CD4-positive, alpha-beta memory T cell (primary cell): ENCODE results near the gene SLC35B3. TPM values are rescaled to one million over a fixed set of nuclear protein-coding genes. Genes with fewer than 3 reads are reported as not detected.

Experiments
- CTCF ChIA-PET: fragments of 350-600 bp; sonication (Branson Sonifier 250); formaldehyde crosslinking; loops from one replicate; lab custom pipeline; 2021; ENCODE audit warnings: inconsistent platforms; ENCODE audit not compliant: partially characterized antibody; lab: Charles Lee
- POLR2A ChIA-PET: fragments of 350-600 bp; sonication (Branson Sonifier 250); formaldehyde crosslinking; loops from one replicate; lab custom pipeline; 2021; ENCODE audit not compliant: partially characterized antibody; lab: Charles Lee
- DNase-seq, 5 donors: peaks; one replicate each; pipeline versions ENCODE4 v3.0.0 to v3.0.0-alpha.2; 2020 to 2022; ENCODE audit warnings: mixed read lengths in 1 of 5
- H3K27ac ChIP-seq: one replicate; pipeline ENCODE4 v1.7.0; 2013; ENCODE audit warnings: low read depth, low read length
- H3K27me3 ChIP-seq: 2 replicates; pipeline ENCODE4 v1.7.0; 2013; ENCODE audit warnings: mild to moderate bottlenecking, low read length, moderate library complexity; ENCODE audit not compliant: insufficient read depth
- H3K36me3 ChIP-seq: 2 replicates; pipeline ENCODE4 v1.7.0; 2013; ENCODE audit warnings: mild to moderate bottlenecking, low read length, moderate library complexity; ENCODE audit not compliant: insufficient read depth
- H3K4me1 ChIP-seq: 2 replicates; pipeline ENCODE4 v1.7.0; 2013; ENCODE audit warnings: mild to moderate bottlenecking, low read length, moderate library complexity; ENCODE audit not compliant: insufficient read depth
- H3K4me3 ChIP-seq, 2 donors: one replicate each; pipeline ENCODE4 v1.7.0; 2013; ENCODE audit warnings: low read length in 2 of 2, mild to moderate bottlenecking in 1 of 2
- H3K9me3 ChIP-seq, 2 donors: one replicate each; pipeline ENCODE4 v1.7.0; 2013; ENCODE audit warnings: low read length in 2 of 2, control low read depth in 1 of 2; ENCODE audit not compliant: control insufficient read depth in 1 of 2
- H3K27ac Mint-ChIP-seq, 7 donors: one replicate each; pipeline ENCODE4 v1.8.0; 2020 to 2021; ENCODE audit warnings: mixed read lengths in 7 of 7, mild to moderate bottlenecking in 6 of 7, inconsistent platforms in 3 of 7, moderate library complexity in 3 of 7
- H3K27me3 Mint-ChIP-seq, 2 donors: one replicate each; pipeline ENCODE4 v1.8.0; 2020 to 2021; ENCODE audit warnings: mixed read lengths in 2 of 2
- H3K36me3 Mint-ChIP-seq, 2 donors: one replicate each; pipeline ENCODE4 v1.8.0; 2020 to 2021; ENCODE audit warnings: mixed read lengths in 2 of 2, inconsistent platforms in 1 of 2, mild to moderate bottlenecking in 1 of 2
- H3K4me1 Mint-ChIP-seq, 4 donors: one replicate each; pipeline ENCODE4 v1.8.0; 2020 to 2021; ENCODE audit warnings: mixed read lengths in 4 of 4, mild to moderate bottlenecking in 1 of 4
- H3K4me3 Mint-ChIP-seq, 8 donors: one replicate each; pipeline ENCODE4 v1.8.0; 2020 to 2021; ENCODE audit warnings: mixed read lengths in 8 of 8, mild to moderate bottlenecking in 7 of 8, moderate library complexity in 6 of 8, inconsistent platforms in 3 of 8
- H3K9me3 Mint-ChIP-seq, 8 donors: one replicate each; pipeline ENCODE4 v1.8.0; 2020 to 2021; ENCODE audit warnings: mixed read lengths in 8 of 8, mild to moderate bottlenecking in 5 of 8, inconsistent platforms in 3 of 8, moderate library complexity in 1 of 8
- intact Hi-C: fragments of 100-400 bp; cut with micrococcal nuclease; formaldehyde crosslinking; loops from one replicate; pipeline ENCODE4 v1.15.1; 2023
- polyA plus RNA-seq, 2 donors: library from polyadenylated mRNA; unstranded; fragments of 300-500 nt; fragmentation: Illumina TruSeq; gene quantifications; one replicate each; pipeline ENCODE4 v1.2.3, GENCODE V29; 2021
- total RNA-seq, 2 experiments: library from RNA; stranded (reverse); gene quantifications; one replicate each; pipeline ENCODE4 v1.2.3, GENCODE V29; 2021

Gene SLC35B3
- total and polyA plus RNA-seq, 4 experiments from 2014 or later = 11.9 to 18.5 (median 17.2) TPM

GRCh38 chr6:8391934-8392333 lies 43.4 kb downstream of the SLC35B3 start:
- Mint-ChIP-seq H3K4me1 (peaks cover 9 to 16% (median 13%) of the 10 kb centered on the region in 4 donors), H3K4me3 (peak overlapping the region in 1 of 8 donors; percentile 5), H3K27ac (no peak overlapping the region), H3K36me3 (peaks cover 0 to 4% of the 10 kb centered on the region in 2 donors), H3K27me3 (peaks cover 0 to 3% of the 10 kb centered on the region in 2 donors), H3K9me3 (peaks cover 0 to 2% (median 0%) of the 10 kb centered on the region in 8 donors)
- CTCF ChIA-PET = no interaction called here
- H3K4me1 ChIP-seq = peaks cover 14% of the 10 kb centered on the region
- no peak for DNase-seq
- H3K27ac ChIP-seq = no peak overlapping the region
- intact Hi-C loops = no loop called here
- H3K9me3 ChIP-seq = no peaks in the 10 kb centered on the region
- POLR2A ChIA-PET = no interaction called here
- H3K36me3 ChIP-seq = no peaks in the 10 kb centered on the region
- H3K4me3 ChIP-seq = no peak overlapping the region
- H3K27me3 ChIP-seq = no peaks in the 10 kb centered on the region

- Histone ChIP-seq H3K27me3 (no peaks in the 10 kb centered on the region), H3K9me3 (no peaks in the 10 kb centered on the region), H3K27ac (no peak overlapping the region), H3K4me1 (peaks cover 14% of the 10 kb centered on the region), H3K36me3 (no peaks in the 10 kb centered on the region), H3K4me3 (no peak overlapping the region)
- Mint-ChIP-seq H3K4me1 (peaks cover 9 to 16% (median 13%) of the 10 kb centered on the region in 4 donors), H3K27ac (peak overlapping the region in 1 of 7 donors; percentile 39), H3K4me3 (no peak overlapping the region), H3K9me3 (no peaks in the 10 kb centered on the region), H3K27me3 (peaks cover 0 to 5% of the 10 kb centered on the region in 2 donors), H3K36me3 (no peaks in the 10 kb centered on the region)
- ChIA-PET CTCF (no interaction called here), POLR2A (no interaction called here)
- intact Hi-C loops = no loop called here
- DNase-seq = no peak
Observed at GRCh38 chr6:8389036-8389818, 46.1 kb downstream of the SLC35B3 start.

- Histone ChIP-seq H3K4me1 (peaks cover 12% of the 10 kb centered on the region), H3K27ac (no peak overlapping the region), H3K36me3 (no peaks in the 10 kb centered on the region), H3K9me3 (no peaks in the 10 kb centered on the region), H3K27me3 (no peaks in the 10 kb centered on the region), H3K4me3 (no peak overlapping the region)
- no peak overlapping the region for H3K4me3 Mint-ChIP-seq
- no peaks in the 10 kb centered on the region for H3K9me3 Mint-ChIP-seq
- H3K27me3 Mint-ChIP-seq = peaks cover 0 to 5% of the 10 kb centered on the region in 2 donors
- ChIA-PET POLR2A (no interaction called here), CTCF (no interaction called here)
- H3K27ac Mint-ChIP-seq = no peak overlapping the region
- no peak for DNase-seq
- intact Hi-C loops = no loop called here
- H3K4me1 Mint-ChIP-seq = peaks cover 9 to 12% (median 11%) of the 10 kb centered on the region in 4 donors
- H3K36me3 Mint-ChIP-seq = no peaks in the 10 kb centered on the region
Observed at GRCh38 chr6:8387942-8388437, 47.4 kb downstream of the SLC35B3 start.

- no peaks in the 10 kb centered on the region for H3K9me3 Mint-ChIP-seq
- no peak overlapping the region for H3K27ac Mint-ChIP-seq
- no peak overlapping the region for H3K4me3 Mint-ChIP-seq
- Histone ChIP-seq H3K4me3 (no peak overlapping the region), H3K27ac (no peak overlapping the region), H3K9me3 (no peaks in the 10 kb centered on the region), H3K27me3 (no peaks in the 10 kb centered on the region), H3K36me3 (no peaks in the 10 kb centered on the region), H3K4me1 (no peaks in the 10 kb centered on the region)
- peaks cover 10 to 12% of the 10 kb centered on the region in 2 donors for H3K27me3 Mint-ChIP-seq
- POLR2A ChIA-PET = no interaction called here
- no peak for DNase-seq
- H3K4me1 Mint-ChIP-seq = no peaks in the 10 kb centered on the region
- CTCF ChIA-PET = interaction anchor here (2.2 kb wide), 1 partner anchor 9 kb away, joined by 4 read pairs; no protein-coding TSS in a partner anchor
- intact Hi-C loops = no loop called here
- no peaks in the 10 kb centered on the region for H3K36me3 Mint-ChIP-seq
Observed at GRCh38 chr6:8383584-8383983, 51.8 kb downstream of the SLC35B3 start.

- Mint-ChIP-seq H3K4me1 (no peaks in the 10 kb centered on the region), H3K9me3 (no peaks in the 10 kb centered on the region), H3K27ac (no peak overlapping the region), H3K27me3 (peaks cover 7 to 12% of the 10 kb centered on the region in 2 donors), H3K36me3 (no peaks in the 10 kb centered on the region), H3K4me3 (no peak overlapping the region)
- no peak for DNase-seq
- Histone ChIP-seq H3K9me3 (no peaks in the 10 kb centered on the region), H3K27me3 (no peaks in the 10 kb centered on the region), H3K36me3 (no peaks in the 10 kb centered on the region), H3K4me3 (no peak overlapping the region), H3K4me1 (no peaks in the 10 kb centered on the region), H3K27ac (no peak overlapping the region)
- CTCF ChIA-PET = interaction anchor here (2.2 kb wide), 1 partner anchor 8 kb away, joined by 4 read pairs; no protein-coding TSS in a partner anchor
- intact Hi-C loops = no loop called here
- POLR2A ChIA-PET = no interaction called here
Observed at GRCh38 chr6:8382434-8382833, 52.9 kb downstream of the SLC35B3 start.

- CTCF ChIA-PET = no interaction called here
- no peak overlapping the region for H3K27ac Mint-ChIP-seq
- POLR2A ChIA-PET = no interaction called here
- H3K4me1 ChIP-seq = no peaks in the 10 kb centered on the region
- H3K27me3 ChIP-seq = no peaks in the 10 kb centered on the region
- no peaks in the 10 kb centered on the region for H3K9me3 ChIP-seq
- intact Hi-C loops = no loop called here
- H3K36me3 ChIP-seq = no peaks in the 10 kb centered on the region
- H3K9me3 Mint-ChIP-seq = peaks cover 0 to 3% (median 0%) of the 10 kb centered on the region in 8 donors
- H3K27ac ChIP-seq = no peak overlapping the region
- H3K27me3 Mint-ChIP-seq = peaks cover 11 to 17% of the 10 kb centered on the region in 2 donors
- no peak overlapping the region for H3K4me3 ChIP-seq
- no peaks in the 10 kb centered on the region for H3K4me1 Mint-ChIP-seq
- no peak overlapping the region for H3K4me3 Mint-ChIP-seq
- no peak for DNase-seq
- H3K36me3 Mint-ChIP-seq = no peaks in the 10 kb centered on the region
Observed at GRCh38 chr6:8375916-8376315, 59.4 kb downstream of the SLC35B3 start.
